NCI-H345 (cell line): Measurements from ENCODE around the gene CEMIP.

ENCODE experiments used
- DNase-seq: peaks from one replicate; lab custom pipeline; 2025; lab: John Stamatoyannopoulos, UW

The CEMIP gene

DNA sequence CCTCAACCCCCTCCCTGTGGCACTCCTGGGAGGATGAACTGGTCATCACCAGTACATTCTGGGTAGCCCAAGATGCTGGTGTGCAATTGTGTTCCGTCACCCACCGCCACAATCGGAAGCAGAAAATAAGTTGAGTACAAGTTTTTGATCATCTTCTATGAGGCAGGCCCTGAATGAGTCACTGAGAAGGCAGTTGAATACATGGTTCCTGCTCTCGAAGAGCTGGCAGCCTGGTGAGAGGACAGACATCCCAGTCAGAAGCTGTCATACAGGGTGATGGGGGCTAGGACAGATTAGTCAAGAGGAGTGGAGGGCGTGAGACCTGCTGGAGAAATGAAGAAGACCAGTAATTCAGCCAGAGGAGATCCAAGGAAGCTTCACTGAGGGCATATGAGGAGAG is 6.2 kb downstream of the CEMIP start:
- DNase-seq = no peak

GRCh38 chr15:80785811-80786354 is 6.7 kb downstream of the CEMIP start:
- no peak for DNase-seq

GRCh38 chr15:80787316-80787715 is 8.1 kb downstream of the CEMIP start:
- DNase-seq = no peak

GRCh38 chr15:80788536-80788935 is 9.4 kb downstream of the CEMIP start:
- no peak for DNase-seq

GRCh38 chr15:80789296-80789695 is 10.1 kb downstream of the CEMIP start:
- DNase-seq = no peak

GRCh38 chr15:80789796-80790195 is 10.6 kb downstream of the CEMIP start:
- no peak for DNase-seq

GRCh38 chr15:80790236-80790635 is 11.1 kb downstream of the CEMIP start:
- no peak for DNase-seq

DNA sequence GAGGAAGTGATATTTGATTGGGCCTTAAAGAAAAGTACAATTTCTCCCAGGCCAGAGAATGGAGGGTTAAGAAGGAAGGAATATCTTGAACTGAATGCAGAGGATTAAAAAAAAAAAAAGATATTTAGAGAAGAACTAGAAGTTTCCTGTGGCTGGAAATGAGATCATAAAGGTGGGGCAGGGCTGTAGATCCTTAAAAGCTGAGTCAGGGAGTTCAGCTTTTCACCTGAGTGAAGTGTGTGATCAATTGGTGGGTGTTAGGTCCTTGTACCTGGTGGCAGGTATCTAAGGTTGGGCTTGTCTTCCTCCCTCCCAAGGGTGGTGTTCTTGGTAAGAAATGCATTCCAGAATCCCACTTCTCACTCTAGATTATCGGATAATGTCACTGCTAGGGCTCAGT is 11.8 kb downstream of the CEMIP start:
- no peak for DNase-seq

DNA sequence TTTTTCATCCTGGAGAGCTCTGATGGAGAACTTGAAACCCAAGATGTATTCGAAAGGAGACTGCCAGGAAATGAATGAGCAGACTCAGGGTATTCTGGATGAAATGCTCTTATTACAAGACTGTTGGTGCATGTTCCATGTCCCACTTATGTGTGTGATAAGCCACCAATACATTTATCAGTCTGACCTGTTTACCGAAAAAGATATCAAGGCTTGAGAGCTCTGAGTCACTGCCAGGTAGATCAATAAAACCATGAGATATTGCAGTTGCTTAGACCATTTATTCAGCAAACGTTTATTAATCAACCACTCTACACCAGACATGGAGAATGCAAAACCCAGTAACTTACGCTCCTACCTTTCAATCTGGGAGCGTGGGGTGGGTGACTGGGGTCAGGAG is 17.2 kb downstream of the CEMIP start:
- DNase-seq = no peak

DNA sequence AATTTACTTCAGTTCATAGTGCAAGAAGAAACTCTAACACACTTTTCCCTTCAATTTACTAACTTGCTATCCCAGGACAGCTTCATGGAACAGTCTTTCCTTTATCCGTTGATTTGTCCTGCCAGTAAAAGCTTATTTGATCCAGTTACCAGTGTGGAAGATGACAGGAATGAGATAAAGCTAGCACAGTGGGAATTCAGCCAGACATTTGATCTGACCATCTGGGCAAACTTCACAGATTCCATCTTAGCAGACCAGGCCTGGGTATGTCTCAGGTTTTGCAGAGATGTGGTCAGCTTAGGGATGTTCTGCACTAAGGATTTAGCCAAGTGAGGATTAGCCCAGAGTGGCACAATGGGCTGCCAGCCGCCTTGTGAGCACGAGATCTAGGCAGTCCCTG is 19.7 kb downstream of the CEMIP start:
- no peak for DNase-seq

GRCh38 chr15:80800067-80800466 is 20.9 kb downstream of the CEMIP start:
- no peak for DNase-seq

DNA sequence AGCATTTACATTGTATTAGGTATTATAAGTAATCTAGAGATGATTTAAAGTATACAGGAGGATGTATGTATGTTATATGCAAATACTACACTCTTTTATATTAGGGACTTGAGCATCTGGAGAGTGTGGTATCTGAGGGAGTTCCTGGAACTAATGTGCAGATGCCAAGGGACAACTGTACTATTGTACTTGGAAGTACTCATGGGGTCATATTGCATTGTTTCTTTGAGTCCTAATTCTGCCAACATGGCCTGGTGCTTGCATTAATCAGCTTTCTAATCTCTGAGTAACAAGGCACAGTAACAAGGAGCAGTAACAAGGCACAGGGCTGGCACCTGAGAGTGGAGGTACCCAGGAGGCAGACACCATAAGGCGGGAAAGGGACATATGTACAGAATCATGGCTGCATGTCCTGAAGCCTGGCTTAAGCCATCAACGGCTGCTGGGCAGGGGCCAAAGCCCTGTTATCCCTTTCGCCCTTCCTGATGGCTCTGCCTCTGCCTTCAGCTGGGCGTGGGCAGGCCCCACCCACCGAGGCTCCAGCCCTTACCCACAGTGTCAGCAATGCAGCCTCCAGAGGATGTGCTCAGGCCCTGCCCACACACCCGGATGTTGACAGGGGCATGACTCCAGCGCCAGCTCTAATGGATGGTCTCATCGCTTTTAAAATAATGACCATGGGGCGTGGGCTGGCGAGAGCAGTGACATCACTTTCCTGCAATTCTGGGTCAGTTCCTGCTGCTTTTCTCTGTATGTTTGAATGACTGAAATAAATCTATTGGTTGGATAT is 22.9 kb downstream of the CEMIP start:
- DNase-seq = no peak

- DNase-seq = no peak
Measured at GRCh38 chr15:80803580-80804525, 24.7 kb downstream of the CEMIP start.

- peak; percentile 66 for DNase-seq
Measured at GRCh38 chr15:80804970-80805495, 25.9 kb downstream of the CEMIP start.

- peak; percentile 34 for DNase-seq
Measured at GRCh38 chr15:80811781-80812315, 32.7 kb downstream of the CEMIP start.

DNA sequence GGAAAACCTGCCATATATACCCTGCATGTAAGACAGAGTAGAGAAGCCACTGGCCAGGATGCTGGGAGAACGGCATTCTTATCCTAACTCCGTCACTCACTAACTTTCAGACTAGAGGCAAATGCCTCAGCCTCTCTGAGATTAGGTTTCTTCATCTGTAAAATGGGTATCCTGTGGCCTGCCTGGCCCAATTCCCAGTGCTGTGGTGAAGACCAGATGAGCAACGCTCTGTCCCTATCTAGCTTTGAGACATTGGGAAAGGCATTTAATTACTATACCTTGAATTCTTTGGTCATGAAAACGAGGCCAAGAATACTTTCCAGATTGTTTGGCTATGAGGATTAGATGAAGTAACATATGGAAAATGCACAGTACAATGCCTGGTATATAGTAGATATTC is 35.9 kb downstream of the CEMIP start:
- no peak for DNase-seq

- DNase-seq = no peak
Measured at GRCh38 chr15:80816049-80816653, 37.0 kb downstream of the CEMIP start.

DNA sequence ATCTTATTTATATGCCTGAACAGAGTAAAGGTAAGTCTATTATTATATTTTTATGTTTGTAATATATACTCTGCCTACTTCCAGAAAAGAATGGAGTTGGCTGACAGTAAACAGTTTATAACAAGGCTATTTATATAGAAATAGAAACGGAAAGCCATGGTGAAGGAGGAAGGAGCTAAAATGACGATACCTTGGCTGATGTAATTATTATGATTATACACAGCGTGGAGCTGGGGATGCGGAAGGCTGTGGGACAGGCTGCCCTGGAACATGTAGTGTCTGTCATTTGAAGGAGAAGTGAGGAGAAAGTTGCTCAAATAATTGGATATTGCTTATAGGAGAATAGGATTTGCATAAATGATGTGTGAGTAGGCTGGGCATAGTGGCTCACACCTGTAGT is 37.8 kb downstream of the CEMIP start:
- no peak for DNase-seq

DNA sequence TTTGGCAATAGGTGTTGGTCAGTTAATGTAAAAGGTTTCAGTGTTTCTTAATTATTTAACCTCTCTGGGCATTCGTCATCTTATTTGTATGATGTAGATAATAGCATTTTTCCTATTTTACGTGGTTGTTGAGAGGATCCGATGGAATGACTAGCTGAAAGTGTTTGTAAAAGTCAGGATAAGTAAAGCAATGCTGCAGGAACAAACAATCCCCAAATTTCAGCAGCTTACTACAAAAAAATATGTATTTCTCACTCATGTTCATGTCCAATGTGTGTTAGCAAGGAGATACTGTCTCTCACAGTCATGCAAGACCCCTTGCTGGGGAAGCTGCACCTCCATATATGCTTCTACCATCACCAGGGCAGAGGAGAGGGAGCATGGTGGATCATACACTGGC is 38.7 kb downstream of the CEMIP start:
- DNase-seq = no peak

- DNase-seq = no peak
Measured at GRCh38 chr15:80819001-80819400, 39.8 kb downstream of the CEMIP start.

DNA sequence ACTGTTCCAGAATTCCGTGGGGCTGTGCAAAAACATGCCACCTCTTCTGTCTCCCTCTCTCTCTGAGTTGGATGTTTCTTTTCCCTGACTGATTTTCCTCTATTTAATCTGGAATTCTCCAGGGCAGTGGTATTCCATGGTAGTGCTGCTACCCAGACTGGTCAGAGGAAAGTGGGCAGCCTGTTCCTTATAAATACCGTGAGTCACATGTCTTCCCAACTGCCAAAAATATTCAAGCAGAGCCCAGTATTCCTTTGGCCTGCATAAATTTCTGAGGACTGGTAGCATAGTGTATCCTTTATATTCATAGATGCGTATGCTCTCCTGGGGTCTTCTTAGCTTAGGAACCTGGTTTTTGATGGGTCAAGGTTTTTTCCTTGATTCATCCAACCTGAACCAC is 40.9 kb downstream of the CEMIP start:
- DNase-seq = no peak

DNA sequence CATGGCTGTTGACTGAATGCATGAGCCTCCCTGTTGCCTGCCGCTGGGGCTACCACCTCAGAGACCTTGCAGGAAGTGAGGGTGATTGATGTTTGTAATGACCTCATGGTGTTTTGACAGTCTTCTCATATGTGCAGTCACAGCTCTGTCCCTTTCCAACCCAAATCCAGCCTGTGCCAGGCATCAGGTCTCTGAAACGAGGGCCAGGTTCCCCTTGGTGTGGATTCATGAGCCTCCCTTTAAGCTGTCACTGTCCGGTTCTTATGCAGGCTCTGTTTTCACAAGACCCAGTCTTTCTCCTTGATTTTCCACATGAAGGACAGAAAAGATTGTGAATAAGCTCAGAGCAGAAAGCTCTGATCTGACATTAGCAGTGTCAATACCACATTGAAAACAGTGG is 43.1 kb downstream of the CEMIP start:
- no peak for DNase-seq
